ENCODE results near the gene VPS8. TPM values are rescaled to one million over a fixed set of nuclear protein-coding genes. Genes with fewer than 3 reads are reported as not detected.

The VPS8 gene
- total and polyA plus RNA-seq, 2 of the 13 experiments (the other 11 are each of a cell fraction or from before 2014, with no cell fraction given): 14.2 to 35.1 TPM

DNA sequence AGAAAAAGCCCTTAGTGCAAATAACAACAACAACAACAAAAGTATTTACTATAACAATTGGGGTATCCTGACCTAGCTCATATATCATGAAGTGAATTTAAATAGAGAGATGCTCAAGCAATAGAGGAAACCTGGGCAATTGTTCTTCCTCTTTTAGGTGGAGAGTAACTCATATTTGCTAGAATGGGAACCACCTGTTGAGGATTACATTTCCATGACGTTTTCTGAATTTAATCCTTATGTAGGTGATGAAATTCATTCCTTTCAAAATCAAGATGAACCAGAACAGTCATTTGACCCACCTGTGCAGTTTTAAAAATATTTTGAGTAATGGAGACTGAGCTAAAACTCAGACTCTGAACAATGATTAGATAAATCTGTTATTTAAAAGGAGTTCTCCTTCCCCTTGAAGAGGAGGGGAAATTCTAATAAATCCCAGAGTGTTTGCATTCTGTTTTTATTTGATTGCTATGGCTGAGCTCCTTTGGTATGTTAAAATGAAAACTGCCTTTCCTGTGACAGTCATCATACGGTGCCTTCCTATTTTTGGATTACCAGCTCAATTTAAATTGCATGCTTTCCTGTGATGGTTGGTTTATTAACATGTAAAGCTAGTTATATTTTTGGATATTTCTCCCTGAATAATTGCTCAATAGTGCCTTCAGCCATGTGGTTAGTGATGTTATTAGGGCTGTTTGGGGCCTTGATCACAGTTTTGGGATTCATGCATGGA is 24.3 kb downstream of the VPS8 start:
- no peaks in the 10 kb centered on the region for H4K20me1 ChIP-seq (ENCODE audit: insufficient read depth, low read length)
- intact Hi-C loops (cut with micrococcal nuclease; ENCODE audit: unreplicated experiment) (no loop called here), in situ Hi-C loops (cut with HindIII; ENCODE audit: extremely low pct_ligation_motif_present, low pct_unique_long_range_greater_than_20kb) (no loop called here)
- H3K27ac ChIP-seq (ENCODE audit: extremely low read length, insufficient read depth, low read length): no peak overlapping the region
- no peak for FAIRE-seq
- CTCF ChIA-PET (ENCODE audit: low intra/inter-chr PET ratio, low total read pairs): no interaction called here
- DNase-seq (ENCODE audit: low spot score): no peak
- POLR2A ChIA-PET: no interaction called here
- no peak for ATAC-seq
- H3K79me2 ChIP-seq (ENCODE audit: insufficient read depth, low read length): no peaks in the 10 kb centered on the region
- no TSS peak for BruUV-seq (replicated peaks)
- no peak overlapping the region for H2AFZ ChIP-seq (ENCODE audit: low read length)
- no peak overlapping the region for H3K9ac ChIP-seq (ENCODE audit: insufficient read depth, low read depth, low read length)
- H3K4me2 ChIP-seq (ENCODE audit: low read depth, low read length): no peak overlapping the region
- H3K4me3 ChIP-seq (replicated peaks in 1 of 3; ENCODE audit: insufficient read depth in 1 of 3, low read depth in 2 of 3, low read length in 3 of 3): no peak overlapping the region
- H3K36me3 ChIP-seq (replicated peaks in 1 of 2; ENCODE audit: control insufficient read depth in 1 of 2, insufficient read depth in 2 of 2, low read length in 2 of 2): peaks cover 6 to 10% of the 10 kb centered on the region in 2 experiments; a peak in 2 of 5 replicates
- H3K27me3 ChIP-seq (ENCODE audit: control insufficient read depth in 1 of 2, insufficient read depth in 2 of 2, low read length in 2 of 2): no peaks in the 10 kb centered on the region
- no peaks in the 10 kb centered on the region for H3K4me1 ChIP-seq (ENCODE audit: insufficient read depth, low read length)
- TF ChIP-seq, protein P1, sequence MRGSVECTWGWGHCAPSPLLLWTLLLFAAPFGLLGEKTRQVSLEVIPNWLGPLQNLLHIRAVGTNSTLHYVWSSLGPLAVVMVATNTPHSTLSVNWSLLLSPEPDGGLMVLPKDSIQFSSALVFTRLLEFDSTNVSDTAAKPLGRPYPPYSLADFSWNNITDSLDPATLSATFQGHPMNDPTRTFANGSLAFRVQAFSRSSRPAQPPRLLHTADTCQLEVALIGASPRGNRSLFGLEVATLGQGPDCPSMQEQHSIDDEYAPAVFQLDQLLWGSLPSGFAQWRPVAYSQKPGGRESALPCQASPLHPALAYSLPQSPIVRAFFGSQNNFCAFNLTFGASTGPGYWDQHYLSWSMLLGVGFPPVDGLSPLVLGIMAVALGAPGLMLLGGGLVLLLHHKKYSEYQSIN (CRISPR knock-in tag; IDR thresholded peaks at IDR 0.05; ENCODE audit: borderline replicate concordance): no peak
- TF ChIP-seq TBL1XR1 (IDR thresholded peaks at IDR 0.05; ENCODE audit: borderline replicate concordance, low read length, partially characterized antibody) (no peak), JARID2 (CRISPR knock-in tag; IDR thresholded peaks at IDR 0.05; ENCODE audit: insufficient replicate concordance) (no peak), SIN3A (IDR thresholded peaks at IDR 0.05; ENCODE audit: borderline replicate concordance, low read depth, low read length) (no peak)
- TF ChIP-seq, protein P2, sequence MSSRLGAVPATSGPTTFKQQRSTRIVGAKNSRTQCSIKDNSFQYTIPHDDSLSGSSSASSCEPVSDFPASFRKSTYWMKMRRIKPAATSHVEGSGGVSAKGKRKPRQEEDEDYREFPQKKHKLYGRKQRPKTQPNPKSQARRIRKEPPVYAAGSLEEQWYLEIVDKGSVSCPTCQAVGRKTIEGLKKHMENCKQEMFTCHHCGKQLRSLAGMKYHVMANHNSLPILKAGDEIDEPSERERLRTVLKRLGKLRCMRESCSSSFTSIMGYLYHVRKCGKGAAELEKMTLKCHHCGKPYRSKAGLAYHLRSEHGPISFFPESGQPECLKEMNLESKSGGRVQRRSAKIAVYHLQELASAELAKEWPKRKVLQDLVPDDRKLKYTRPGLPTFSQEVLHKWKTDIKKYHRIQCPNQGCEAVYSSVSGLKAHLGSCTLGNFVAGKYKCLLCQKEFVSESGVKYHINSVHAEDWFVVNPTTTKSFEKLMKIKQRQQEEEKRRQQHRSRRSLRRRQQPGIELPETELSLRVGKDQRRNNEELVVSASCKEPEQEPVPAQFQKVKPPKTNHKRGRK (CRISPR knock-in tag; IDR thresholded peaks at IDR 0.05): no peak
- TF ChIP-seq, protein P3, sequence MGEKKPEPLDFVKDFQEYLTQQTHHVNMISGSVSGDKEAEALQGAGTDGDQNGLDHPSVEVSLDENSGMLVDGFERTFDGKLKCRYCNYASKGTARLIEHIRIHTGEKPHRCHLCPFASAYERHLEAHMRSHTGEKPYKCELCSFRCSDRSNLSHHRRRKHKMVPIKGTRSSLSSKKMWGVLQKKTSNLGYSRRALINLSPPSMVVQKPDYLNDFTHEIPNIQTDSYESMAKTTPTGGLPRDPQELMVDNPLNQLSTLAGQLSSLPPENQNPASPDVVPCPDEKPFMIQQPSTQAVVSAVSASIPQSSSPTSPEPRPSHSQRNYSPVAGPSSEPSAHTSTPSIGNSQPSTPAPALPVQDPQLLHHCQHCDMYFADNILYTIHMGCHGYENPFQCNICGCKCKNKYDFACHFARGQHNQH (CRISPR knock-in tag; IDR thresholded peaks at IDR 0.05): no peak
- TF ChIP-seq, protein P4, sequence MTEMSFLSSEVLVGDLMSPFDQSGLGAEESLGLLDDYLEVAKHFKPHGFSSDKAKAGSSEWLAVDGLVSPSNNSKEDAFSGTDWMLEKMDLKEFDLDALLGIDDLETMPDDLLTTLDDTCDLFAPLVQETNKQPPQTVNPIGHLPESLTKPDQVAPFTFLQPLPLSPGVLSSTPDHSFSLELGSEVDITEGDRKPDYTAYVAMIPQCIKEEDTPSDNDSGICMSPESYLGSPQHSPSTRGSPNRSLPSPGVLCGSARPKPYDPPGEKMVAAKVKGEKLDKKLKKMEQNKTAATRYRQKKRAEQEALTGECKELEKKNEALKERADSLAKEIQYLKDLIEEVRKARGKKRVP (CRISPR knock-in tag; IDR thresholded peaks at IDR 0.05): no peak
- TF ChIP-seq, protein P5, sequence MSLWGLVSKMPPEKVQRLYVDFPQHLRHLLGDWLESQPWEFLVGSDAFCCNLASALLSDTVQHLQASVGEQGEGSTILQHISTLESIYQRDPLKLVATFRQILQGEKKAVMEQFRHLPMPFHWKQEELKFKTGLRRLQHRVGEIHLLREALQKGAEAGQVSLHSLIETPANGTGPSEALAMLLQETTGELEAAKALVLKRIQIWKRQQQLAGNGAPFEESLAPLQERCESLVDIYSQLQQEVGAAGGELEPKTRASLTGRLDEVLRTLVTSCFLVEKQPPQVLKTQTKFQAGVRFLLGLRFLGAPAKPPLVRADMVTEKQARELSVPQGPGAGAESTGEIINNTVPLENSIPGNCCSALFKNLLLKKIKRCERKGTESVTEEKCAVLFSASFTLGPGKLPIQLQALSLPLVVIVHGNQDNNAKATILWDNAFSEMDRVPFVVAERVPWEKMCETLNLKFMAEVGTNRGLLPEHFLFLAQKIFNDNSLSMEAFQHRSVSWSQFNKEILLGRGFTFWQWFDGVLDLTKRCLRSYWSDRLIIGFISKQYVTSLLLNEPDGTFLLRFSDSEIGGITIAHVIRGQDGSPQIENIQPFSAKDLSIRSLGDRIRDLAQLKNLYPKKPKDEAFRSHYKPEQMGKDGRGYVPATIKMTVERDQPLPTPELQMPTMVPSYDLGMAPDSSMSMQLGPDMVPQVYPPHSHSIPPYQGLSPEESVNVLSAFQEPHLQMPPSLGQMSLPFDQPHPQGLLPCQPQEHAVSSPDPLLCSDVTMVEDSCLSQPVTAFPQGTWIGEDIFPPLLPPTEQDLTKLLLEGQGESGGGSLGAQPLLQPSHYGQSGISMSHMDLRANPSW (CRISPR knock-in tag; IDR thresholded peaks at IDR 0.05; ENCODE audit: borderline replicate concordance): no peak
- WGBS (ENCODE audit: low lambda C conversion rate): 72% methylated on average over 2 of the region's 2 CpGs
- no peaks in the 10 kb centered on the region for H3K9me3 ChIP-seq (ENCODE audit: low read length)

All from HepG2 (cell line).